HL-60 (cell line): Measurements from ENCODE around the gene UTP4.

Experiments used
- POLR2AphosphoS5 ChIP-seq: IDR thresholded peaks from 2 replicates; pipeline ENCODE4 v1.6.1; 2012; ENCODE audit warnings: low read depth
- REST ChIP-seq: IDR thresholded peaks from 2 replicates; pipeline ENCODE4 v1.6.1; 2012; ENCODE audit warnings: low read depth; ENCODE audit not compliant: insufficient replicate concordance
- TF ChIP-seq, protein P1 (sequence below): IDR thresholded peaks from one replicate; pipeline ENCODE4 v1.5.1; 2011; ENCODE audit warnings: low read length, control low read depth, inconsistent platforms; ENCODE audit not compliant: insufficient read depth

- TF ChIP-seq, protein P1, sequence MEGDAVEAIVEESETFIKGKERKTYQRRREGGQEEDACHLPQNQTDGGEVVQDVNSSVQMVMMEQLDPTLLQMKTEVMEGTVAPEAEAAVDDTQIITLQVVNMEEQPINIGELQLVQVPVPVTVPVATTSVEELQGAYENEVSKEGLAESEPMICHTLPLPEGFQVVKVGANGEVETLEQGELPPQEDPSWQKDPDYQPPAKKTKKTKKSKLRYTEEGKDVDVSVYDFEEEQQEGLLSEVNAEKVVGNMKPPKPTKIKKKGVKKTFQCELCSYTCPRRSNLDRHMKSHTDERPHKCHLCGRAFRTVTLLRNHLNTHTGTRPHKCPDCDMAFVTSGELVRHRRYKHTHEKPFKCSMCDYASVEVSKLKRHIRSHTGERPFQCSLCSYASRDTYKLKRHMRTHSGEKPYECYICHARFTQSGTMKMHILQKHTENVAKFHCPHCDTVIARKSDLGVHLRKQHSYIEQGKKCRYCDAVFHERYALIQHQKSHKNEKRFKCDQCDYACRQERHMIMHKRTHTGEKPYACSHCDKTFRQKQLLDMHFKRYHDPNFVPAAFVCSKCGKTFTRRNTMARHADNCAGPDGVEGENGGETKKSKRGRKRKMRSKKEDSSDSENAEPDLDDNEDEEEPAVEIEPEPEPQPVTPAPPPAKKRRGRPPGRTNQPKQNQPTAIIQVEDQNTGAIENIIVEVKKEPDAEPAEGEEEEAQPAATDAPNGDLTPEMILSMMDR, result no peak
- TF ChIP-seq POLR2AphosphoS5 (no peak), REST (no peak)
Observed at GRCh38 chr16:69169607-69170352, 37.3 kb downstream of the UTP4 start.
